Measurements from ENCODE around the gene HOXD10. TPM values are rescaled to one million over a fixed set of nuclear protein-coding genes. Genes with fewer than 3 reads are reported as not detected.

HOXD10 gene
- total and polyA plus RNA-seq, 2 of the 13 experiments (the other 11 are each of a cell fraction or from before 2014, with no cell fraction given), result not detected

DNA sequence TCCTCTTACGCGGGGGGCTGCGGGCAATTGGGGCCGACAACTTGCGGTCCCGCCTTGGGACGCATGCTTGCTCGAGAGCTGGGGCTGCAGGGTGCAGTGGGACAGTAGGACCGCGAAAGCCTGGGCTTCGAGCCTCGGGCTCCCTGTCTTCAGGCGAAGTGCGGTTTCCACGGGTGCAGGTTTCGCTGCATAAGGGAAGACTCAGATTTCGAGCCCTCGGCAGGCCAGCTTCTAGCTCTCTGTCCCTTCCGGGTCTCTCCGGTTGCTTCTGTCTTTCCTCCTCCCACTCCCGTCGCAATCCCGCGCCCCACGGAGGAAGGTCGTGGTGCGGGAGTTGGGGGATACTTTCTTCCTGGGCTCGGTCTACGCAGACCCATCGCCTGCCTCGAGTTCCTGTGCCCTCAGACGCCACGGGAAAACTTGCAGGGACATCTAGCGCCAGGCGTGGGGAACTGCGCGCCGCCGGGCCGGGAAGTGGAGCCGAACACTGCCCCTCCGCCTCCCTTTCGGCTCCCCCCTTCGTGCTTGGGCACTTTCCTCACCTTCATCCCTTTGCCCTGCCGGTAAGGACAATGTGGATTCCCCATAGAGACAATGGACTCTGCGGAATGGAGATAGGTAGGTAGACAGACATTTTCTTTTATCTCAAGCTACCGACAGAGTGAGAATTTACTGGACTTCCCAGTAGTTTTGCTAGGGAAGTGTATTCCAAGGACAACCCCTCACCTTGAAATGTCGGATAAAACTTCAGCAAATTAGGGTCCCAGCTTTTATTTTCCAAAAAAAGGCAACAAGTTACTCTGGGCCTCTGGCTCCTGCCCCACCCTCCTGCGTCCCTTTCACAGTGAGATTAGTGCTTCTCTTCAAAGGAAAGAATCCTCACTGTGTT lies 28.3 kb upstream of the HOXD10 start (continued):
- TF ChIP-seq, protein P1, sequence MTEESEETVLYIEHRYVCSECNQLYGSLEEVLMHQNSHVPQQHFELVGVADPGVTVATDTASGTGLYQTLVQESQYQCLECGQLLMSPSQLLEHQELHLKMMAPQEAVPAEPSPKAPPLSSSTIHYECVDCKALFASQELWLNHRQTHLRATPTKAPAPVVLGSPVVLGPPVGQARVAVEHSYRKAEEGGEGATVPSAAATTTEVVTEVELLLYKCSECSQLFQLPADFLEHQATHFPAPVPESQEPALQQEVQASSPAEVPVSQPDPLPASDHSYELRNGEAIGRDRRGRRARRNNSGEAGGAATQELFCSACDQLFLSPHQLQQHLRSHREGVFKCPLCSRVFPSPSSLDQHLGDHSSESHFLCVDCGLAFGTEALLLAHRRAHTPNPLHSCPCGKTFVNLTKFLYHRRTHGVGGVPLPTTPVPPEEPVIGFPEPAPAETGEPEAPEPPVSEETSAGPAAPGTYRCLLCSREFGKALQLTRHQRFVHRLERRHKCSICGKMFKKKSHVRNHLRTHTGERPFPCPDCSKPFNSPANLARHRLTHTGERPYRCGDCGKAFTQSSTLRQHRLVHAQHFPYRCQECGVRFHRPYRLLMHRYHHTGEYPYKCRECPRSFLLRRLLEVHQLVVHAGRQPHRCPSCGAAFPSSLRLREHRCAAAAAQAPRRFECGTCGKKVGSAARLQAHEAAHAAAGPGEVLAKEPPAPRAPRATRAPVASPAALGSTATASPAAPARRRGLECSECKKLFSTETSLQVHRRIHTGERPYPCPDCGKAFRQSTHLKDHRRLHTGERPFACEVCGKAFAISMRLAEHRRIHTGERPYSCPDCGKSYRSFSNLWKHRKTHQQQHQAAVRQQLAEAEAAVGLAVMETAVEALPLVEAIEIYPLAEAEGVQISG (CRISPR knock-in tag; IDR thresholded peaks at IDR 0.05), result peak; percentile 81
- 0 out of 2 replicates have a peak, but pooled peaks have one; percentile 33 for TF ChIP-seq ZNF33B (CRISPR knock-in tag; IDR thresholded peaks at IDR 0.05)
- no peak for TF ChIP-seq ZNF138 (CRISPR knock-in tag; IDR thresholded peaks at IDR 0.05; ENCODE audit: low read depth)
- TF ChIP-seq CHCHD3 (CRISPR knock-in tag; IDR thresholded peaks at IDR 0.05), result peak; percentile 50; the same call in 1 of the 2 replicates
- no peak for TF ChIP-seq JARID2 (CRISPR knock-in tag; IDR thresholded peaks at IDR 0.05; ENCODE audit: insufficient replicate concordance)
- TF ChIP-seq ZNF546 (CRISPR knock-in tag; conservative IDR thresholded peaks at IDR 0.05), result no peak
- no peak for TF ChIP-seq HOXA9 (CRISPR knock-in tag; IDR thresholded peaks at IDR 0.05; ENCODE audit: borderline replicate concordance)
- no peak for TF ChIP-seq RFX1 (IDR thresholded peaks at IDR 0.05)
- peak; percentile 79; the same call in 1 of the 2 replicates for TF ChIP-seq THAP7 (CRISPR knock-in tag; IDR thresholded peaks at IDR 0.05)
- TF ChIP-seq IRX3 (CRISPR knock-in tag; IDR thresholded peaks at IDR 0.05; ENCODE audit: borderline replicate concordance, low read depth), result peak; percentile 75; the same call in 1 of the 2 replicates
- 0 out of 2 replicates have a peak, but pooled peaks have one; percentile 69 for TF ChIP-seq ZNF619 (CRISPR knock-in tag; IDR thresholded peaks at IDR 0.05)
- no peak for TF ChIP-seq E2F5 (CRISPR knock-in tag; conservative IDR thresholded peaks at IDR 0.05)
- no peak for TF ChIP-seq ZNF569 (CRISPR knock-in tag; IDR thresholded peaks at IDR 0.05; ENCODE audit: borderline replicate concordance)
- no peak for TF ChIP-seq ZNF251 (CRISPR knock-in tag; IDR thresholded peaks at IDR 0.05)
- no peak for TF ChIP-seq MATR3 (CRISPR knock-in tag; IDR thresholded peaks at IDR 0.05)
- TF ChIP-seq KMT2A (CRISPR knock-in tag; IDR thresholded peaks at IDR 0.05), result peak; percentile 63; the same call in 1 of the 2 replicates
- TF ChIP-seq ZBTB25 (CRISPR knock-in tag; IDR thresholded peaks at IDR 0.05), result no peak
- TF ChIP-seq, protein P2, sequence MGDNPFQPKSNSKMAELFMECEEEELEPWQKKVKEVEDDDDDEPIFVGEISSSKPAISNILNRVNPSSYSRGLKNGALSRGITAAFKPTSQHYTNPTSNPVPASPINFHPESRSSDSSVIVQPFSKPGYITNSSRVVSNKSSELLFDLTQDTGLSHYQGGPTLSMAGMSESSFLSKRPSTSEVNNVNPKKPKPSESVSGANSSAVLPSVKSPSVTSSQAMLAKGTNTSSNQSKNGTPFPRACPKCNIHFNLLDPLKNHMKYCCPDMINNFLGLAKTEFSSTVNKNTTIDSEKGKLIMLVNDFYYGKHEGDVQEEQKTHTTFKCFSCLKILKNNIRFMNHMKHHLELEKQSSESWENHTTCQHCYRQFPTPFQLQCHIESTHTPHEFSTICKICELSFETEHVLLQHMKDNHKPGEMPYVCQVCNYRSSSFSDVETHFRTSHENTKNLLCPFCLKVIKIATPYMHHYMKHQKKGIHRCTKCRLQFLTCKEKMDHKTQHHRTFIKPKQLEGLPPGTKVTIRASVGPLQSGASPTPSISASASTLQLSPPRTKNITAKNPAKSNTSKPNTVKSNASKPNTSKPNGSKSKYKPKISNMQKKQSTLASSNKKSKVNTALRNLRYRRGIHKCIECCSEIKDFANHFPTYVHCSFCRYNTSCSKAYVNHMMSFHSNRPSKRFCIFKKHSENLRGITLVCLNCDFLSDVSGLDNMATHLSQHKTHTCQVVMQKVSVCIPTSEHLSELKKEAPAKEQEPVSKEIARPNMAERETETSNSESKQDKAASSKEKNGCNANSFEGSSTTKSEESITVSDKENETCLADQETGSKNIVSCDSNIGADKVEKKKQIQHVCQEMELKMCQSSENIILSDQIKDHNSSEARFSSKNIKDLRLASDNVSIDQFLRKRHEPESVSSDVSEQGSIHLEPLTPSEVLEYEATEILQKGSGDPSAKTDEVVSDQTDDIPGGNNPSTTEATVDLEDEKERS (CRISPR knock-in tag; IDR thresholded peaks at IDR 0.05), result no peak
- no peak for TF ChIP-seq MLLT10 (CRISPR knock-in tag; IDR thresholded peaks at IDR 0.05)
- TF ChIP-seq ZFY (CRISPR knock-in tag; IDR thresholded peaks at IDR 0.05), result no peak
- no peak for TF ChIP-seq ZNF790 (CRISPR knock-in tag; IDR thresholded peaks at IDR 0.05; ENCODE audit: borderline replicate concordance)

Measured in HepG2 (cell line).